NCI-H1092 treated with DMSO at 0.1 percent for 48 hours (cell line): ENCODE results near the gene MAD1L1.
A peak's percentile ranks its signal among the peaks of the same experiment; 100 is the strongest.
"Not testable (repeated sequence)": the region's sequence is repeated elsewhere in the genome, so short reads cannot be mapped to it uniquely, and the experiment has no call there.

Source experiments
- DNase-seq: peaks from one replicate; lab custom pipeline; 2025; lab: John Stamatoyannopoulos, UW

MAD1L1 gene

GRCh38 chr7:2001601-2002442, 230.9 kb downstream of the MAD1L1 start:
- DNase-seq, result no peak

- no peak for DNase-seq
Observed at GRCh38 chr7:2000746-2001321, 231.9 kb downstream of the MAD1L1 start.

- DNase-seq, result no peak
Observed at GRCh38 chr7:2000153-2000687, 232.5 kb downstream of the MAD1L1 start.

- DNase-seq, result no peak
Observed at GRCh38 chr7:1999278-1999984, 233.3 kb downstream of the MAD1L1 start.

- no peak for DNase-seq
Observed at GRCh38 chr7:1998146-1998545, 234.6 kb downstream of the MAD1L1 start.

- DNase-seq, result no peak
Observed at GRCh38 chr7:1997537-1998076, 235.1 kb downstream of the MAD1L1 start.

- DNase-seq, result no peak
Observed at GRCh38 chr7:1996816-1997215, 235.9 kb downstream of the MAD1L1 start.

GRCh38 chr7:1995911-1996420, 236.8 kb downstream of the MAD1L1 start:
- DNase-seq, result not testable (repeated sequence)

- DNase-seq, result no peak
Observed at GRCh38 chr7:1995426-1995825, 237.3 kb downstream of the MAD1L1 start.

- DNase-seq, result peak; percentile 40
Observed at GRCh38 chr7:1994931-1995330, 237.8 kb downstream of the MAD1L1 start.

GRCh38 chr7:1993776-1994740, 238.7 kb downstream of the MAD1L1 start:
- DNase-seq, result no peak

GRCh38 chr7:1993031-1993695, 239.6 kb downstream of the MAD1L1 start:
- DNase-seq, result no peak

- no peak for DNase-seq
Observed at GRCh38 chr7:1992554-1992953, 240.2 kb downstream of the MAD1L1 start.

- no peak for DNase-seq
Observed at GRCh38 chr7:1990001-1990670, 242.6 kb downstream of the MAD1L1 start.

- DNase-seq, result no peak
Observed at GRCh38 chr7:1989049-1989860, 243.5 kb downstream of the MAD1L1 start.

- no peak for DNase-seq
Observed at GRCh38 chr7:1988533-1988930, 244.2 kb downstream of the MAD1L1 start.

- no peak for DNase-seq
Observed at GRCh38 chr7:1987591-1988532, 244.9 kb downstream of the MAD1L1 start.

- DNase-seq, result no peak
Observed at GRCh38 chr7:1987084-1987535, 245.6 kb downstream of the MAD1L1 start.
